GM18951 (cell line): ENCODE measurements around the gene GON4L.
"Not testable (repeated sequence)": the region's sequence is repeated elsewhere in the genome, so short reads cannot be mapped to it uniquely, and the experiment has no call there.

ENCODE experiments used
- POLR2A ChIP-seq: IDR thresholded peaks from 4 replicates; pipeline ENCODE4 v1.6.1; 2011; ENCODE audit warnings: mild to moderate bottlenecking; ENCODE audit not compliant: insufficient read length, insufficient read depth; ENCODE audit errors: extremely low read depth
- in situ Hi-C: fragments of 300-500 bp; cut with MboI; formaldehyde crosslinking; loops from one replicate; pipeline ENCODE4 v1.12.0; 2022; ENCODE audit warnings: low sequenced_read_pairs, mixed read lengths, inconsistent platforms; ENCODE audit not compliant: unreplicated experiment

The GON4L gene

DNA sequence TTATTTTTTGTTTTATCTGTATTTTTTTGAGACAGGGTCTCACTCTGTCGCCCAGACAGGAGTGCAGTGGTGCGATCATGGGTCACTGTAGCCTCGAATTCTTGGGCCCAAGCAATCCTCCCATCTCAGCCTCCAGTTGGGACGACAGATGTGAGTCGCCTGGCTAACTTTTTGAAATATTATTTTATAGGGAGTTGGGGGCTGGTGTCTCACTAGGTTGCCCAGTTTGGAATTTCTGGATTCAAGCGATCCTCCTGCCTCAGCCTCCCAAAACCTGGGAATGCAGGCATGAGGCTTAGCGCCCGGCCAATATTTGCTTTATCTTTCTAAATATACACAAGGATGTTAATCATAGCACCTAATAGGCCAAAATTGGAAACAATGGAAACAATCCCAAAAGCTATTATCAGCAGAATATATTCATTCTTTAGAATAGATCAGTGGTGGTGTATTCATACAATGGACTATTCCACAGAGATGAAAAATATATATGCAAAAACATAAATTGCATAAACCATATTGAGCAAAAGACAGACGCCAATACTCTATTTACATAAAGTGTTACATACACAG, 112.2 kb downstream of the GON4L start:
- in situ Hi-C loops: no loop called here
- TF ChIP-seq POLR2A: no peak

DNA sequence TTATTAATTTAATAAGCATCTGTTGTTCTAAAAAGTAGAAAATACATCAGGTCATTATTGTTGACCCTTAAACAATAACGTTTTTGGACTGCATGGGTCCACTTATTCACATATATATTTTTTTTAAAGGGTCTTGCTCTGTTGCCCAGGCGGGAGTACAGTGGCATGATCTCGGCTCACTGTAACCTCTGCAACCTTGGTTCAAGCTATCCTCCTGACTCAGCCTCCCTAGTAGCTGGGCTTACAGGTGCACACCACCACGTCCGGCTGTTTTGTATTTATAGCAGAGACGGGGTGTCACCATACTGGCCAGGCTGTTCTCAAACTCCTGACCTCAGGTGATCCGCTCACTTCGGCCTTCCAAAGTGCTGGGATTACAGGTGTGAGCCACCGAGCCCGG, 115.1 kb downstream of the GON4L start:
- in situ Hi-C loops: no loop called here
- TF ChIP-seq POLR2A: no peak

DNA sequence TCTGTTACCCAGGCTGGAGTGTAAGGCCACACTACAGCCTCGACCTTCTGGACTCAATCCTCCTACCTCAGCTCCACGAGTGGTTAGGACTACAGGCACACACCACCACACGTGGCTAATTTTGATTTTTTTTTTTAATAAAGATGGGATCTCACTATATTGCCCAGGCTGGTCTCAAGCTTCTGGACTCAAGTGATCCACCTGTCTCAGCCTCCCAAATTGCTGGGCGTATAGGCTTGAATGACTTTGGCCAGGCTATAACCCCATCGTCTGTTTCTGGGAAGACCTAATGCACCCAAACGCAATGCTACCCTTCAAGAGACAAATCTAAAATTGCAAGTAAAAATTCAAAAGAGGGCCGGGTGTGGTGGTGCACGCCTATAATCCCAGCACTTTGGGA, 116.0 kb downstream of the GON4L start:
- no peak for TF ChIP-seq POLR2A
- in situ Hi-C loops: no loop called here

DNA sequence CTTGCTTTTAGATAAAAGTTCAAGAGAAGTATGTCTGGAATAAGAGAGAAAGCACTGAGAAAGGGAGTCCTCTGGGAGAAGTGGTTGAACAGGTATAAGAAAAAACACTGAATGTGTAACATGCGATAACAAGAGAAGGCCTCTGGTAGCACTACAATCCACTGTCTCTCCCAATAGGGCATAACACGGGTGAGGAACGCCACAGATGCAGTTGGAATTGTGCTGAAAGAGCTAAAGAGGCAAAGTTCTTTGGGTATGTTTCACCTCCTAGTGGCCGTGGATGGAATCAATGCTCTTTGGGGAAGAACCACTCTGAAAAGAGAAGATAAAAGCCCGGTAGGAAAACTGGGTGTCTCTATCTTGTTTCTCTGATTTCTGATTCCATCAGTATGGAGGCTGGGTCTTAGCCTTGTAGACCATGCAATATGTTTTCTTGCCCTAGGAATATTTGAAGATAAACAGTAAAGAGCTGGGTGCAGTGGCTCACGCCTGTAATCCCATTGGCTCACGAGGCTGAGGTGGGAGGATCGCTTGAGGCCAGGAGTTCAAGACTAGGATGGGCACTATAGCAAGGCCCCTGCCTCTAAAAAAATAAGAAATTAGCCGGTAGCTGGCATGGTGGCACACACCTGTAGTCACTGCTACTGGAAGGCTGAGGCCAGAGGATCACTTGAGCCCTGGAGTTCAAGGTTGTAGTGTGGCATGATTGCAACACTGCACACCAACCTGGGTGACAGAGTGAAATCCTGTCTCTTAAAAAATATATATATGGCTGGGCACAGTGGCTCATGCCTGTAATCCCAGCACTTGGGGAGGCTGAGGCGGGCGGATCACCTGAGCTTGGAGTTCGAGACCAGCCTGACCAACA, 127.7 kb downstream of the GON4L start:
- in situ Hi-C loops: no loop called here
- no peak for TF ChIP-seq POLR2A

DNA sequence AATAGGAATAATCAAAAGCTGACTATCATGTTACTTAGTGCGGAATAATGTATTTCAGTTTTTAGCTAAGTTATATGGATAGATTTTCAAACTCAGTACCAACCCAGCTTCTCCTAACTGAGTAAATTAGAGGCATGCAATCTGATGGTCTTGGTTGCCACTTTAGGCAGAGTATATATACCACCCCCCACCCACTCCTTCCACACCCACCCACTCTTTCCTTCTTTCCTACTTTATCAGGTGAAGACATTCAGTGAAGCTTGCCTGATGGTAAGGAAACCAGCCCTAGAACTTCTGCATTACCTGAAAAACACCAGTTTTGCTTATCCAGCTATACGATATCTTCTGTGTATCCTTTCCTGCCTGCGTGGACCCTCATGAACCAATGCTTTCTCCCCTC, 131.9 kb downstream of the GON4L start:
- no peak for TF ChIP-seq POLR2A
- in situ Hi-C loops: no loop called here

DNA sequence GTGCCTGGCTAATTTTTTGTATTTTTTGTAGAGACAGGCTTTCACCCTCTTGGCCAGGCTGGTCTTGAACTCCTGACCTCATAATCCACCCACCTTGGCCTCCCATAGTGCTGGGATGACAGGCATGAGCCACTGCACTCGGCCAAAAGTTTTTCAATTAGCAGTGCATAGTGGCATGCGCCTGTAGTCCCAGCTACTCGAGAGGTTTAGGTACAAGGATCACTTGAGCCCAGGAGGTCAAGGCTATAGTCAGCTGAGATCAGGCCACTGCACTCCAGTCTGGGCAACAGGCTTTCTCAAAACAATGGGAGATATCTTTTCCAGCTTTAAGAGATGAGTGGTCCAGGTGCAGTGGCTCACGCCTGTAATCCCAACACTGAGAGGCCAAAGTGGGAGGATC, 137.3 kb downstream of the GON4L start:
- in situ Hi-C loops: no loop called here
- no peak for TF ChIP-seq POLR2A

DNA sequence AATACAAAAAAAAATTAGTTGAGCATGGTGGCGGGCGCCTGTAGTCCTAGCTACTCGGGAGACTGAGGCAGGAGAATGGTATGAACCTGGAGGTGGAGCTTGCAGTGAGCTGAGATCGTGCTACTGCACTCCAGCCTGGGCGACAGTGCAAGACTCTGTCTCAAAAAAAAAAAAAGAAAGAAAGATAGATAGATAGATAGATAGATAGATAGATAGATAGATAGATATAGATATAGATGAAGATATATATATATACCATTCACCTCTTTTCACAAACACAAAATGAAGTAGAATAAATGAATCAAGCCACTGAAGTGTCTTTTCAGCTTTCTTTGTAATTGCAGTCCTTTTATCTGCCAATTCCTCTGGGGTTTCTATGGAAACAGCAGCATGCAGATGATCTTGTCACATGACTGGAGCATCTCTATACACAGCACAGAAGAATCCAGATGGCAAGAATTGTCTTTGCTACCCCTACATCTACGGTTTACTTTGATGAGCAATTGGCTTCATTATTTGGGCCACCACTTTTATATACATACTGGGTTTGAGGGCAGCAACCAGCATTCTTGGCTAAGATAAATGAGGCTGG, 138.4 kb downstream of the GON4L start:
- in situ Hi-C loops: not testable (repeated sequence)

DNA sequence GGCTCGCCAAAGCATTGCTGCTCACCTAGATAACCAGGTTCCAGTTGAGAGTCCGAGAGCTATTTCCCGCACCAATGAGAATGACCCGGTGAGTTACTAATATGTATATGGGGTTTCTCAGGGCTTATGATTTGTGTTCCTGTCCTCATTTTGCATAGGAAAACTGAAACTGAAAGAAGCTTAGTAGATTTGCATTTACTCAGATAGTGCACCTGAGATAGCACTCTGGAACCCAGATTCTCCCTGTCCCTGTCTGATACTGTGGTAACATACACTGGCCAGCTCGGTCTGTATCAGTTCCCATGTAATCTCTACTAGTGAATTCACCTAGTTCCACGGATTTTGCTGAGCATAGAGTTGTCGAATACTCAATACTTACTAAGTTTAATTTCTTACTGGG, 140.0 kb downstream of the GON4L start:
- no peak for TF ChIP-seq POLR2A
- in situ Hi-C loops: no loop called here

DNA sequence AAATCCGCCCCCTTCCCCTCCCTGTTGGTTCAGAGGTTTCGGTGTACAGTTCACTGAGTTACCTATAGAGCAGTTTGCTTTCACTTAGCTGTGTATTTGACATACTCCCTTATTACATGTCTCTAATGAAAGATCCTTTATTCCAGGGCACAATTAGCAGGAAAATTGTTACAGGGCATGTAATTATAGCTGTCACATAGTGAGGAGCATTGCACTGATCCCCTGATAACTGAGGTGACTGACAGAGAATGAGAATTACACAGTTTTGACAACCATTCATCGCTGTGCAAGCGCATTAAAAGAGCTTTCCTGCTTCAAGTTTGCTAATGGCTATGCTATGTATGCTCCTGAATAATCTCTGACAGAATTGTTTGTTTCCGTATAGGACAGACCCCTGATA, 141.2 kb downstream of the GON4L start:
- TF ChIP-seq POLR2A: no peak
- in situ Hi-C loops: no loop called here

DNA sequence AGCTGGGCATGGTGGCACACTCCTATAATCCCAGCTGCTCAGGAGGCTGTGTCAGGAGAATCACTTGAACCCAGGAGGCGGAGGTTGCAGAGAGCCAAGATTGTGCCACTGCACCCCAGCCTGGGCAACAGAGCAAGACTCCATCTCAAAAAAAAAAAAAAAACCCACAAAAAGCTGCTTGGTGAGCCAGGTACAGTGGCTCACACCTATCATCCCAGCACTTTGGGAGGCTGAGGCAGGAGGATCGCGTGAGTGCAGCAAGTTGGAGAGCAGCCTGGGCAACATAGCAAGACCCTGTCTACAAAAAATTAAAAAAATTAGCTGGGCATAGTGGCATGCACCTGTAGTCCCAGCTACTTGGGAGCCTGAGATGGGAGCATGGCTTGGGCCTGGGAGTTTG, 142.0 kb downstream of the GON4L start:
- in situ Hi-C loops: not testable (repeated sequence)

DNA sequence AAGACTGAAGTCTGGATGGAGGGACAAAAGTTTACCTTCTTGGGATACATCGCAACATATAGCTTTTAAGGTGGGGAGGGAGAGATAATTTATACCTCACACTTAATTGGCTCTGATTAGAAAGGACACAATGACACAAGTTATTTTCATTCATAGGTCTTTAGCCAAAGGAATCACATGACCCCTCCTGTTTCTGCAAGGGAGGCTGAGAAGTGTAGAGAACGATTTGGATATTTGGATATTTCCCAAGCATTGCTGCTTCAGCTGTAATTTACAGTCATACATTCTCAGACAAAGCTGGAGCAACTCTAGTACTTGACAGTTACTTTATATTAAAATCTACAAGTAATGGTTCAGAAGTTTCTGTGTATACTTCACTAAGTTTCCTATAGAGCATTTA, 143.9 kb downstream of the GON4L start:
- TF ChIP-seq POLR2A: no peak
- in situ Hi-C loops: no loop called here

DNA sequence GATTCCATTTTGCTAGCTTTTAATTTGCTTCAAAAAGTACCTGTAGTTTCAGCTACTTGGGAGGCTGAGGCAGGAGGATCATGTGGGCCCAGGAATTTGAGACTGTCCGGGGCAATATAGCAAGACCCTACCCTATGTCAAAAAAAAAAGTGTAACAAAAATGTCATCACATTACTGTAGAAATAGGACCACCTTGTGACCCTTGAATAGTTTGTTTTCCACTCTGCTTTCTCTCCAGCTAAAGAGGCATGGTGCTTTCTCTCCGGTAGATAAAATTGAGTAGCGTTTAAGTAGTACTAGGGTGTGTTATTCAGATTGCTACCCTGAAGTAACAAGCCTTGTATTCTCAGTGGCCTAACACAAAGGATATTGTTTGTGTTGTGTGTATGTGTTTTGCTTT, 144.4 kb downstream of the GON4L start:
- in situ Hi-C loops: not testable (repeated sequence)

DNA sequence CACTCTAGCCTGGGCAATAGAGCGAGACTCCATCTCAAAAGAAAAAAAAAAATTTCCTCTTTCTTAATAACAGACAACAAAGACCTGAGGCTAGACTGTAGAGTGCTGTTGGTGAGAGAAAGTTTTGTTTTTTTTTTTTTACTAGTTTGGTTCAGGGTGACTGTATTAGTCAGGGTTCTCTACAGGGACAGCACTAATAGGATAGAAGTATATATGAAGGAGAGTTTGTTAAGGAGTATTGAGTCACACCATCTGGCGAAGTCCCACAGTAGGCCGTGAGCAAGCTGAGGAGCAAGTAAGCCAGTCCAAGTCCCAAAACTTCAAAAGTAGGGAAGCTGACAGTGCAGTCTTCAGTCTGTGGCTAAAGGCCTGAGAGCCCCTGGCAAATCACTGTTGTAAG, 145.6 kb downstream of the GON4L start:
- in situ Hi-C loops: not testable (repeated sequence)

DNA sequence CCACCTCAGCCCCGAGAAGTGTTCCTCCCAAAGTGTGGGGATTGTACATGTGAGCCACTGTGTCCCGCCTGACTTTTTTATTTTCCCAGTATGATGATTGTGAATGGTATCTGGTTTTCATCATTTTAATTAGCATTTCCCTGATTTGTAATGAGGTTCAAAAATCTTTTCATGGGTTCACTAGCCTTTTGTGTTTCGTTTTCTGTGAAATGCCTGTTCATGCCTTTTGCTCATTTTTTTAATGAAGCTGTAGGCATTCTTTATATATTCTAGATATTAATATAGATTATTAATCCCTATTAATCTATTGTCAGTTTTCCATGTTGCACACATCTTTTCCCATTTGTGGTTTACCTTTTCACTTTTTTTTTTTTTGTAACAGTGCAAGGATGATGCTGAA, 147.6 kb downstream of the GON4L start:
- in situ Hi-C loops: no loop called here
- TF ChIP-seq POLR2A: no peak

DNA sequence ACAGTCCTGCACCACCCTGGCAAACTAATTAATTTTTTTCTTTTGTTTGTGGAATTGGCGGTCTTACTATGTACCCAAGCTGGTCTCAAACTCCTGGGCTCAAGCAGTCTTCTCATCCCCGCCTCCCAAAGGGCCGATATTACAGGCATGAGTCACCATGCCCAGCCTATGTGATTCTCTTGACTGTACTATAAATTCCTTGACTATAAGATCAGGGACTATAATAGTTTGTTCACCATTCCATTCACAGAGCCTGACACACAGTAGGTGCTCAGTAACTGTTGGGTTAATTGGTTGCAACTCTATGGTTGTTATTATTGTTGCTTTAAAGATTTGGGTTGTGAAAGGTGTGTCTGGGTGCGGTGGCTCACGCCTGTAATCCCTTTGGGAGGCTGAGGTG, 150.9 kb downstream of the GON4L start:
- TF ChIP-seq POLR2A: no peak
- in situ Hi-C loops: no loop called here

DNA sequence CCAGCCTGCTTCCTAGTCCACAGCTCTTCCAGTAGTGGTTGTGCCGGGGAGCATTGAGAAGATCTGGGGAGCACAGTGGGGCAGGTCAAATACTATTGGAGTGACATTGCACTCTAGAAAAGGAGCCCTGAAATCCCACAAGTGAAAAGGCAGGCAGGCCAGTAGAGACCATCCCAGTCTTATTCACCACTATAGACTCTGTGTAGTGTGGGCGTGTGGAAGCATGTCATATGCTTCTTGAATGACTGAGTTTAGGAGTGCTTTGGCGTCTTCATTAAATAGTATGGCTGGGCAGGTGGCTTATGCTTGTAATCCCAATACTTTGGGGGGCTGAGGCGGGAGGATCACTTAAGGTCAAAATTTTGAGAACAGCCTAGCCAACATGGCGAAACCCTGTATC, 152.6 kb downstream of the GON4L start:
- in situ Hi-C loops: not testable (repeated sequence)
